WI38 (cell line): Measurements from ENCODE around the gene CPPED1.

Experiments
- H3K4me3 ChIP-seq: 2 replicates; pipeline ENCODE4 v1.5.1; 2011; ENCODE audit warnings: low read depth, mild to moderate bottlenecking, control low read depth, low read length
- TF ChIP-seq, protein P1 (sequence below): IDR thresholded peaks from 2 replicates; pipeline ENCODE4 v1.5.1; 2012; ENCODE audit warnings: low read depth, mild to moderate bottlenecking, control low read depth, low read length

CPPED1 gene

DNA sequence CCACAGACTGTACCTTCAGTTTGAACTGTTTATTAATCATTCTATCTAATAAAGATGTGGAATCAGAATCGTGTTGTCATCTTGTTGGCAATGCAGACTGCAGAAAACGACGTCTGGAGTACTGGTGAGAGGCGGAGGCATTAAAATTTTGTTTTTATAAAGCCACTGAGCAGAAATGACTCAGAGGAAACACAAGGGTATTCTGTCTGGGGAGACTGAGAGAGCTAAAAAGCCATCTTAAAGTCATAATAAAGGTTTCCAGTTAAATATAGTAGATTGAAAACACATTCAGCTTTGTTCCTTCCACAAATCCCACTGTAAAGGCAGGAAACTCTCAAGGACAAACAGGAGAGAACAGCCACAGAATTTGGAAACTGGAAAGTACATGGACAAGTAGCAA is 74.2 kb downstream of the CPPED1 start:
- H3K4me3 ChIP-seq = no peak overlapping the region
- TF ChIP-seq, protein P1, sequence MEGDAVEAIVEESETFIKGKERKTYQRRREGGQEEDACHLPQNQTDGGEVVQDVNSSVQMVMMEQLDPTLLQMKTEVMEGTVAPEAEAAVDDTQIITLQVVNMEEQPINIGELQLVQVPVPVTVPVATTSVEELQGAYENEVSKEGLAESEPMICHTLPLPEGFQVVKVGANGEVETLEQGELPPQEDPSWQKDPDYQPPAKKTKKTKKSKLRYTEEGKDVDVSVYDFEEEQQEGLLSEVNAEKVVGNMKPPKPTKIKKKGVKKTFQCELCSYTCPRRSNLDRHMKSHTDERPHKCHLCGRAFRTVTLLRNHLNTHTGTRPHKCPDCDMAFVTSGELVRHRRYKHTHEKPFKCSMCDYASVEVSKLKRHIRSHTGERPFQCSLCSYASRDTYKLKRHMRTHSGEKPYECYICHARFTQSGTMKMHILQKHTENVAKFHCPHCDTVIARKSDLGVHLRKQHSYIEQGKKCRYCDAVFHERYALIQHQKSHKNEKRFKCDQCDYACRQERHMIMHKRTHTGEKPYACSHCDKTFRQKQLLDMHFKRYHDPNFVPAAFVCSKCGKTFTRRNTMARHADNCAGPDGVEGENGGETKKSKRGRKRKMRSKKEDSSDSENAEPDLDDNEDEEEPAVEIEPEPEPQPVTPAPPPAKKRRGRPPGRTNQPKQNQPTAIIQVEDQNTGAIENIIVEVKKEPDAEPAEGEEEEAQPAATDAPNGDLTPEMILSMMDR = no peak

DNA sequence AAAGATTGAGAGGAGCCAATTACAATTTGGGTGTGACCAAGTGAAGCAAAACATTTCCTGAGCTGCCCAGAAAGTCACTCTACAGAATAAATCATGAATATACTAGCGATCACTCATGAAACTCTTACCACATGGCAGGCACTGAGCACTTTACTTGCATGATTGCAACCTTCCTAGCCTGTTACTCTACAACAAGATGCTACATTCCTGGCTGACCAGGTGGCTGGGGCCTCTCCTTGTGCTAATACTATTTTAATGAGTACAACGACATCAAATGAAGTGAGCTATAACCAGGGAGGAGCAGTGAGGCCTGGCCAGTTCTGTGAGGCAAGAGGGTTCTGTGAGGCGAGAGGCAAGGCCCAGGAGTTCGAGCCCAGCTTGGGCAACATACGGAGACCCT is 75.2 kb downstream of the CPPED1 start:
- TF ChIP-seq, protein P1 = no peak
- H3K4me3 ChIP-seq = no peak overlapping the region

DNA sequence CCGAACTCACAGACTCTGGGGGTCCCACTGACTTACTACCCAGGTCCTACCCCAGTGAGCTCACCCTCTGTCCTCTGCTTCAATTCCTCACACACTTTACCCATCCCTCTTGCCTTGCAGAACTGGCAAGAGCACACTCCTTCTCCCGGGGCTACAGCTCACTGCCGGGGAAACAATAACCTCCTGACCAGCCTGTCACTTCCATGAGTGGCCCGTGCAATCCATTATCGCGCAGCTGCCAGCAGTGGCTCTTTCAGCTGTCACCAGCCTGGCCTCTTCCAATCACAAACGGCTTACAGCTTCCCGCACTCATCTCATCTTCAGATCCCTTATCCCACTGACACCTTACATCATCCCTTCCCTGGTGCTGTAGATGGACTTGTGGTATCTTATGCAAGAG is 79.5 kb downstream of the CPPED1 start:
- TF ChIP-seq, protein P1 = no peak

DNA sequence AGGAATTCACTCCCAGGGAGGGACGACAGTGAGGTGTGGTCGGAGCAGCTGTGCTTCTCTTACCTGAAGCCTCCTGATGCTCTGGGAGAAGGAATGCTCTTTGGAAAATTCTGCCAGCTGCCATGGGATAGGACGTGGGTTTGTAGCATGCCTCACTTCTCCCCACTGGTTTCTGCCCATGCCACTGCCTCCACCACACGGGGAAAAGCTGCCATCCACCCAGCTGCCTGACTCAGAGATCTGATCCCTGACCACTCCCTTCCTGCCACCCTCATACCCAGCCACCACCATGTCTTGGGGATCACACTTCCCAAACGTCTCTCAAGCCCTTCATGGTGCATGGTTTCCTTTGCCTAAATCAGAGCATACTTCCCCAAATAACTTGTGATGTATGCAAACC is 80.0 kb downstream of the CPPED1 start:
- TF ChIP-seq, protein P1 = no peak
- H3K4me3 ChIP-seq = no peak overlapping the region

More for the DNA sequence above, 79.5 kb downstream of the CPPED1 start:
- H3K4me3 ChIP-seq = no peak overlapping the region

DNA sequence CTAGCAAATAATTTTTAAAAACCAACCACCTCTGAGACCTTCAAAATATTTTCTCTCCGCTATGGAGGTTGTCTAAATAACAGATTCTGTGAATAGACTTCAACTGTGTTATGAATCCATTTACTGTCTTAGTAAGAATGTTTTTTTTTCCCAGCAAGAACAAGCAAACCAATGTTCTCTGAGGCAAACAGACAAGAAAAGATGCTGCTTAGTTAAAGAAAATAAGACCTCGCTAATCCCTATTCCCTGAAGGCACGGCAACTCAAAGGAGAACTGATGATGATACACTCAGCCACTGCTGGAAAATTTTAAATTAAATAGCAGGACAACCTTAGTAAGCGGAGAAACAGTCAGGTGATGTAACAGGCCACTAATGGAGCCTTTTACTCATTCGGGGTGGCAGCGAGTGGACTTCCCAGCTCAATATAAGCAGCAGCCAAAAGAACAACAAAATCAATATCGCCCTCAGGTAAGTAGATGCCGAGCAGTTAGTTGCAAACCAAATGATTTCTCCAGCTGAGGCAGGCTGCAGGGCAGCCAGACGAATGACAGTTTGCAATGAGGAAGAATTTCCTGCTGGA is 81.8 kb downstream of the CPPED1 start:
- TF ChIP-seq, protein P1 = no peak

DNA sequence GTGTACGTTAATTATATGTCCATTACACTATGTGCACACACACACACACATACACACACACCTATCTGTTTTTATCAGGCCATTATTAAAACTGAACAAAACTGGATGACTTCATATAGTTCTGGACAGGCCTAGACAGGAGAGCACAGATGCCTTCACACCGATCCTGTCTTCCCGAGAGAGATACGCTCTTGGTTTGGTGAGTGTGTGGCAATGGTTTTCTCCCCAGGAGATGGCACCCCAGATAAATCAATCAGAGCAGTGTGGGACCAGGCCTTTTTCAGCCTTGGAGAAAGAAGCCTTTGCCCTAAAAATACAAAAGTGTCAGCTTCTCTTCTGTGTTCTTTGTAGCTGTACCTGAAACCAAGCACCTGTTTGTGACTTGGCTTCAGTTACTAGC is 83.7 kb downstream of the CPPED1 start:
- no peak overlapping the region for H3K4me3 ChIP-seq
- TF ChIP-seq, protein P1 = no peak

More for the DNA sequence above, 81.8 kb downstream of the CPPED1 start:
- no peak overlapping the region for H3K4me3 ChIP-seq

DNA sequence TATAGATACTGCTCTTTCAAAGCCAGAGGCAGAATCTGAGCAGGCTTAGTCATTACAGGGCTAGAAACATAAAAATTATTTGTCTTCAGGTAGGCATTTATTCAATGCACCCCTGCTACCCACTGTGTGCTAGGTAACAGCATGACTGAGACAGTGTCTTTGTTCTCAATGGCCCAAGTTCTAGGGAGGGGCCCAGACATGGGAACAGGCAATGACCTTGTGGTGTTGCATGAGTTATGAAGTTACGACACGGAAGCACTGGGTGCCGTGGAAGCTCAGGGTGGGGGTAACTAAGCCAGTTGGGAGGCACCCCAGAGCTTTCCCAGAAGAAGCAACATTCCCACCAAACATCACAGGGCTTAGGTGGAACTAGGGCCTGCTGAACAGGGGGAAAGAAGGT is 87.0 kb downstream of the CPPED1 start:
- TF ChIP-seq, protein P1 = no peak
- no peak overlapping the region for H3K4me3 ChIP-seq
